ENCODE data around the gene ANAPC1.
"Not testable (repeated sequence)": the region's sequence is repeated elsewhere in the genome, so short reads cannot be mapped to it uniquely, and the experiment has no call there.

- TF ChIP-seq CTCF (IDR thresholded peaks at IDR 0.05; ENCODE audit: insufficient read depth, low read length, poor library complexity, severe bottlenecking); EZH2phosphoT487 (conservative IDR thresholded peaks at IDR 0.05; ENCODE audit: low read length): not testable (repeated sequence)
Observed at GRCh38 chr2:111782195-111782594, 101.8 kb downstream of the ANAPC1 start.
